AG04450 (cell line): Measurements from ENCODE around the gene BRI3BP. TPM values are rescaled to one million over a fixed set of nuclear protein-coding genes. Genes with fewer than 3 reads are reported as not detected.

Source experiments
- CTCF ChIA-PET: fragments of 300-600, 350-600 bp; formaldehyde crosslinking; extraction: SDS; loops from one replicate; lab custom pipeline; 2022; ENCODE audit warnings: antibody characterized with exemption, inconsistent platforms; lab: Charles Lee
- POLR2A ChIA-PET: fragments of 350-600 bp; formaldehyde crosslinking; extraction: SDS; loops from one replicate; lab custom pipeline; 2021; ENCODE audit warnings: antibody characterized with exemption, inconsistent platforms; lab: Yijun Ruan, JAX
- DNase-seq: peaks from one replicate; pipeline ENCODE4 v3.0.0-alpha.2; 2011; ENCODE audit warnings: low read depth, low spot score
- H3K27ac ChIP-seq: one replicate; pipeline ENCODE4 v1.5.1; 2012; ENCODE audit warnings: low read depth, low read length, control low read depth
- H3K27me3 ChIP-seq: one replicate; pipeline ENCODE4 v1.6.0; 2012; ENCODE audit warnings: low read length; ENCODE audit not compliant: control insufficient read depth, insufficient read depth
- H3K4me3 ChIP-seq: 2 replicates; pipeline ENCODE4 v1.5.1; 2011; ENCODE audit warnings: mild to moderate bottlenecking, low read depth, low read length, control low read depth
- H3K9me3 ChIP-seq: 2 replicates; pipeline ENCODE4 v1.5.1; 2012; ENCODE audit warnings: low read length; ENCODE audit not compliant: control insufficient read depth, insufficient read depth
- polyA minus RNA-seq: library from RNA; depleted of rRNA, polyadenylated mRNA; stranded (reverse); fragments of >200 nt; gene quantifications from 2 replicates; pipeline ENCODE4 v1.2.3, GENCODE V29; 2011; rRNA and poly(A)+ RNA removed
- polyA plus RNA-seq: library from polyadenylated mRNA; depleted of rRNA; stranded (reverse); fragments of >200 nt; gene quantifications from 2 replicates; pipeline ENCODE4 v1.2.3, GENCODE V29; 2011; rRNA removed
- TF ChIP-seq, protein P1 (sequence below): IDR thresholded peaks from 2 replicates; pipeline ENCODE4 v1.5.1; 2011; ENCODE audit warnings: low read depth, low read length, control low read depth, inconsistent platforms

BRI3BP gene
- 2.6 and 2.9 TPM in 2 replicates for polyA plus RNA-seq
- 2.8 and 3.4 TPM in 2 replicates for polyA minus RNA-seq

GRCh38 chr12:124993626-124994436 lies at the start of gene BRI3BP:
TSS of gene BRI3BP (plus strand) at chr12:124993645. CDS start at chr12:124993791, 146 bp downstream.
- CTCF ChIA-PET = no interaction called here
- no peaks in the 10 kb centered on the region for H3K27me3 ChIP-seq
- no peak for DNase-seq
- no peak within 1 kb of the TSS for H3K27ac ChIP-seq
- peak within 1 kb of the TSS; percentile 69 for H3K4me3 ChIP-seq
- POLR2A ChIA-PET = interaction anchor here (1.6 kb wide), 1 partner anchor 54 kb away, joined by 3 read pairs; no protein-coding TSS in a partner anchor
- TF ChIP-seq, protein P1, sequence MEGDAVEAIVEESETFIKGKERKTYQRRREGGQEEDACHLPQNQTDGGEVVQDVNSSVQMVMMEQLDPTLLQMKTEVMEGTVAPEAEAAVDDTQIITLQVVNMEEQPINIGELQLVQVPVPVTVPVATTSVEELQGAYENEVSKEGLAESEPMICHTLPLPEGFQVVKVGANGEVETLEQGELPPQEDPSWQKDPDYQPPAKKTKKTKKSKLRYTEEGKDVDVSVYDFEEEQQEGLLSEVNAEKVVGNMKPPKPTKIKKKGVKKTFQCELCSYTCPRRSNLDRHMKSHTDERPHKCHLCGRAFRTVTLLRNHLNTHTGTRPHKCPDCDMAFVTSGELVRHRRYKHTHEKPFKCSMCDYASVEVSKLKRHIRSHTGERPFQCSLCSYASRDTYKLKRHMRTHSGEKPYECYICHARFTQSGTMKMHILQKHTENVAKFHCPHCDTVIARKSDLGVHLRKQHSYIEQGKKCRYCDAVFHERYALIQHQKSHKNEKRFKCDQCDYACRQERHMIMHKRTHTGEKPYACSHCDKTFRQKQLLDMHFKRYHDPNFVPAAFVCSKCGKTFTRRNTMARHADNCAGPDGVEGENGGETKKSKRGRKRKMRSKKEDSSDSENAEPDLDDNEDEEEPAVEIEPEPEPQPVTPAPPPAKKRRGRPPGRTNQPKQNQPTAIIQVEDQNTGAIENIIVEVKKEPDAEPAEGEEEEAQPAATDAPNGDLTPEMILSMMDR = no peak
- H3K9me3 ChIP-seq = no peaks in the 10 kb centered on the region; the same call in 1 of the 2 replicates

- ChIA-PET CTCF (interaction anchor here (1.1 kb wide), 1 partner anchor 910 kb away, joined by 3 read pairs; no protein-coding TSS in a partner anchor), POLR2A (no interaction called here)
- no peaks in the 10 kb centered on the region for H3K27me3 ChIP-seq
- H3K4me3 ChIP-seq = no peak overlapping the region
- H3K27ac ChIP-seq = no peak overlapping the region
- TF ChIP-seq, protein P1 = no peak
- no peaks in the 10 kb centered on the region for H3K9me3 ChIP-seq
- no peak for DNase-seq
Measured at GRCh38 chr12:124946447-124946793, 47.0 kb upstream of the BRI3BP start.

GRCh38 chr12:124947013-124947412 lies 46.4 kb upstream of the BRI3BP start:
- CTCF ChIA-PET = no interaction called here
- no peak overlapping the region for H3K4me3 ChIP-seq
- no peak for DNase-seq
- H3K9me3 ChIP-seq = no peaks in the 10 kb centered on the region
- no peaks in the 10 kb centered on the region for H3K27me3 ChIP-seq
- H3K27ac ChIP-seq = no peak overlapping the region
- TF ChIP-seq, protein P1 = no peak
- POLR2A ChIA-PET = no interaction called here

DNA sequence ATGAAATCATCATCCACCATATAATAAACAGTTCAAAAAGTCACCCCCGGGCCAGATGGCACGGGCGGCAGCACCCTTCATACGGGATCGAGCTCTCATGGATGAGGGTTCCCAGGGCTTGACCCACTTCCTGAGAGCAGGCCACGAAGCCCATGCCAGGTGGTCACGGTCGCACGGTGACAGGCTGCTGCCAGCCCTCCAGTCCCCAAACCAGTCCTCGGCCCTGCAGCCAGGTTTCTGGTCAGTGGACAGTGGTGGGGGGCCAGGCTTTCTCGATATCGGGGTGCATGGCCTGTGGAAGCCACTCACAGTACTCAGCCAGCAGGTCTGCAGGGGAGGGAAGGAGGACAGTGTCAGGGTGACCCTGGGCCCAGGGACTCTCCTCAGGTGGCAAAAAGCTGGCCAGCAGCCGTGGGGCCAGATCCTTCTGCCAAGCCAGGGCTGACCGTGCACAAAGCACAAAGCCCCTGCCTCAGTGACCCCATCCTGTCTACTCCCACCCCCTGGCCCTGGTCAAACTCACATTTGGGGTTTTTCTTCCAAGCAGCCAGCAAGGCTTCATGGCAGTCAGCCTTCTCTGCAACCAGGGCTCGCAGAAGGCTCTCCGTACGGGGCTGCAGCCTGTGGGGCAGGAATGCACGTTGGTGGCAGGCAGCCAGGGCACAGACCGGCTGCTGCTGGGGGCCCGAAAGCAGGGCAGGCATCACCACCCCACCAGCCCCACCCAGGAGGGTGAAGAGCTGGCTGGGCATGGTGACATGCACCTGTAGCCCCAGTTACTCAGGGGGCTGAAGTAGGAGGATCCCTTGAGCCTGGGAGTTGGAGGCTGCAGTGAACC lies 45.7 kb upstream of the BRI3BP start:
- no peak for DNase-seq
- Histone ChIP-seq H3K27me3 (no peaks in the 10 kb centered on the region), H3K27ac (no peak overlapping the region), H3K9me3 (no peaks in the 10 kb centered on the region), H3K4me3 (no peak overlapping the region)
- TF ChIP-seq, protein P1 = no peak
- CTCF ChIA-PET = no interaction called here
- POLR2A ChIA-PET = no interaction called here

DNA sequence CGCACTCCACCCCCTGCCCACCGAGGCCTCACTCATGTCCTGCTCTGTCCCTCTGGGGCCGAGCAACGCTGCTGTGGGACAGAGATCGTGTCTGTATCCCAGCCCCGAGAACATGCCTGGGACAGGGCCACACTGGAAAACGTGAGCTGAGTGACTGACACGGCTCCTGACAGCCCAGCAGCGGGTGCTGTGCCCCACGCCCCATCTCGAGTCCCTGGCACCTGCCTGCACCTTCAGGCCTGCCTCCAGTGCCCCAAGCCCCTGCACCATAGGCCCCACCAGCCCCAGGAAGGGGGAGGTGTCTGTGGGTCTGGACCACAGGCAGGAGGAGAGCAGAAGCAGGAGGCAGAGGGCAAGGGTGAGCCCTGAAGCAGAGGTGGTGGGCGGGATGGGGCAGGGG lies 44.4 kb upstream of the BRI3BP start:
- no peak overlapping the region for H3K4me3 ChIP-seq
- H3K27ac ChIP-seq = no peak overlapping the region
- CTCF ChIA-PET = no interaction called here
- TF ChIP-seq, protein P1 = no peak
- H3K9me3 ChIP-seq = no peaks in the 10 kb centered on the region
- H3K27me3 ChIP-seq = no peaks in the 10 kb centered on the region
- POLR2A ChIA-PET = no interaction called here
- no peak for DNase-seq
